DMS53 (cell line): ENCODE measurements around the gene DPY19L1.
"Not testable (repeated sequence)": the region's sequence is repeated elsewhere in the genome, so short reads cannot be mapped to it uniquely, and the experiment has no call there.

ENCODE experiments used
- DNase-seq: peaks from one replicate; lab custom pipeline; 2025; lab: John Stamatoyannopoulos, UW

The DPY19L1 gene

DNA sequence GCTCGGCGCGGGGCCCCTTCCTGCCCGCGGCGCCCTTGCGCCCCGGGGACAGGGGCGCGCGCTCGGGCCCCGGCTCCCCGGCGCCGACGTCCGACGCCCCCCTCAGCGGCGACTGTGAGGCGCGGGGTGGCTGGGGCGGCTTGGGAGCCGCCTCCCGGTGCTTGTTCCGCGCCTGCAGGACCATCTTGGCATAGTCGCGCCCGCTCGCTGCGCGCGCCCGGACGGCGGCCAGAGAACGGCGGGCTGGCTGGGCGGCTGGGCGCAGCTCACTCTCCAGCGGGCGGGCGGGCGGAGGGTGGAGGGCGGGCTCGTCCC, at the start of gene DPY19L1:
DPY19L1 (minus strand) TSS at position 275 of the 315 bp plus-strand sequence; CDS start at position 184, 91 bp downstream.
- DNase-seq, result no peak

GRCh38 chr7:35079517-35079916, 42.2 kb upstream of the DPY19L1 start:
- DNase-seq, result not testable (repeated sequence)

DNA sequence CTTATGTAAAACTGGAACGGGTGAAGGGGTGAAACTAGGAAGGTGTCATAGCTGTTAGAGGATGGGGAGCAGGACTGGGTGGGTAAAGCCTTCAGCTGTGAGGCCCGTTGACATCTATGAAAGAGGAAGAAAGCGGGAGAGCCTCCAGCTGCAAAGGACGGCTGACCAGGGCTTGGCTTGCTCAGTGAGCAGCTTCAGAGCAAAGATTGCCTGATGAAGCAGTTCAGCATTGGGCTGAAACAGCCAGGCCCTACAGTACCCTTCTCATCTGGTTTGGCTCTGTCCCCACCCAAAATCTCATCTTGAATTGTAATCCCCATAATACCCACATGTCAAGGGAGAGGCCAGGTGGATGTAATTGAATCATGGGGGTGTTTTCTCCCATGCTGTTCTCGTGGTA, 36.7 kb upstream of the DPY19L1 start:
- not testable (repeated sequence) for DNase-seq

GRCh38 chr7:35072950-35073827, 35.9 kb upstream of the DPY19L1 start:
- peak; percentile 75 for DNase-seq

DNA sequence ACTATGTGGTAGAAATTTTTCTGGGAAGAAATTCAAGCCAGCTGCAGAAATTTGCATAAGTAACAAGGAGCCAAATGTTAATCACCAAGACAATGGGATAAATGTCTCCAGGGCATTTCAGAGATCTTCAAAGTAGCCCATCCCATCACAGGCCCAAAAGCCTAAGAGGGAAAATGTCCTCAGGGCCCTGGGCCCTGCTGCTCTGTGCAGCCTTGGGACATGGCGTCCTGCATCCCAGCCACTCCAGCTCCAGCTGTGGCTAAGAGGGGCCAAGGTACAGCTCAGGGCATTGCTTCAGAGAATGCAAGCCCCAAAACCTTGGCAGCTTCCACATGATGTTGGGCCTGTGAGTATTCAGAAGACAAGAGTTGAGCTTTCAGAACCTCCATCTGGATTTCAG, 31.8 kb upstream of the DPY19L1 start:
- not testable (repeated sequence) for DNase-seq

GRCh38 chr7:35065382-35065781, 28.1 kb upstream of the DPY19L1 start:
- not testable (repeated sequence) for DNase-seq

GRCh38 chr7:35058571-35058970, 21.3 kb upstream of the DPY19L1 start:
- not testable (repeated sequence) for DNase-seq

GRCh38 chr7:35057505-35058451, 20.5 kb upstream of the DPY19L1 start:
- DNase-seq, result not testable (repeated sequence)

GRCh38 chr7:35055733-35056132, 18.4 kb upstream of the DPY19L1 start:
- peak; percentile 51 for DNase-seq

DNA sequence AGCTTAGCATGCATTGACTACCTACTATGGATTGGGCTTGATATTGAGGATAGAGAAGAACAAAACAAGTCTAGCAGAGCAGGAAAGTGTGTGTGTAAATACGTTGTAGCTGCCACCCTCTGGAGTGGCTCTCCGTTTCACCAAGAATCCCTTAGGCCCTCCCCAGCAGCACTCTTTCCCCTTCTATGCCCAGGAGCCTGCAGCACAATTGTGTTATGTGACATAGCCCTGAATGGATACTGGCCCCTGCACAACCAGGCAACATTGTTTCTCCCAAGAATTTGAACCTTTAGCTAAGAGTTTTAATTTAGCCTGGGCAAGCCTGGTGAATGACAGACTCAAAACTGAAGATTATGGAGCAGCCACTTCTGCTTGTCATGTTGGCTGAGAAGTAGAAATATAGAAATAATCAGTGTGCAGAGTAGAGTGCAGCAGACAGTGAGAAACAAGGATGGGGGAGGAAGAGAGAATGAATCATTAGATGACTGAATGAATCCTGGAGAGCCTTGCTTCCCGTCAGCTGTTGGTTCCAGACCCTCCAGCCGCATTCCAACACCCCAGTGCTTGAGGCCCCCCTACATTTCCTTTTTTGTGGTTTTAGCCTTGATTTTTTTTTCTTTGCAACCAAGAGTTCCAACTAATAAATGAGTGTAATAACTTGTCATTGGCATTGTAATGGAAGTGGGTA, 16.3 kb upstream of the DPY19L1 start:
- DNase-seq, result not testable (repeated sequence)

GRCh38 chr7:35048390-35048789, 11.1 kb upstream of the DPY19L1 start:
- not testable (repeated sequence) for DNase-seq

- DNase-seq, result not testable (repeated sequence)
These were observed 10.6 kb upstream of the DPY19L1 start for GRCh38 chr7:35047912-35048305.

- DNase-seq, result not testable (repeated sequence)
These were observed 10.1 kb upstream of the DPY19L1 start for GRCh38 chr7:35047263-35047911.

DNA sequence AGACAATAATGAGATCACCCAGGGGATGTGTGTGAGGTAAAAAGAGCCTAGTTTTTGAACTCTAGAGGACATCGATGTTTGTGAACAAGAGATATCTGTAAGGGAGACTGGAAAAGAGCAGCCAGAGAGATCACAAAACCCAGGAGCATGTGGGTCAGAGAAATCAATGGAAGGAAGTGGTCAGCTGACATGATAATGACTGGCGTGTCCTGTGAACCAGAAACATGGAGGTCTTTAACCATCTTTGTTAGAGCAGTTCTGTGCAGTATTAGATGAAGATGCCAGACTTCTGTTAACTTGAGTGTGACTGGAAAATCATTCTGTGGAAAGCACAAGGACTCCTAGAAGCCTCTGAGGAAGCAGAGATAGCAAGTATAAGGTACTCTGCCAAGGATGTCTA, 6.0 kb upstream of the DPY19L1 start:
- not testable (repeated sequence) for DNase-seq

- no peak for DNase-seq
These were observed 3.6 kb upstream of the DPY19L1 start for GRCh38 chr7:35040906-35041305.

DNA sequence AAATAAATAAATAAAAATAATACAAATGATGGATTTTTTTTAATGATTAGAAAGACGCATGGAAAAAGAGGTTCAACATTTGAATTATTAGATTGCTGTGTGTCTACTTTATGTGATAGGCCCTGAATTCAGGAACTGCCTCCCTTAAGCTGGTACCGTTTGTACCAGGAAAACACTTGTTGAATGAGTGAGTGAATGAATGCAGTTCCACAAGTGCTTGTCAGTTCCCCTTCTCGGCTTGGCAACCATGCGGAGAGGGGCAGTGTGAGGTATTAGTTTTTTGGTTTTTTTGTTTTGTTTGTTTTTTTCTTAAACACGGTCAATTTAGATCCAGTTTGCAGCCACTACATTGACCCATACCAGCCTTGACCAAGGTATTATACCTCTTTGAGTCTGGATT, 2.1 kb upstream of the DPY19L1 start:
- DNase-seq, result no peak

GRCh38 chr7:35038354-35038753, 1.1 kb upstream of the DPY19L1 start:
- DNase-seq, result no peak

- peak; percentile 99 for DNase-seq
These were observed 449 bp upstream of the DPY19L1 start for GRCh38 chr7:35037526-35038341.

GRCh38 chr7:35036361-35037171, 719 bp downstream of the DPY19L1 start:
- DNase-seq, result peak; percentile 91

DNA sequence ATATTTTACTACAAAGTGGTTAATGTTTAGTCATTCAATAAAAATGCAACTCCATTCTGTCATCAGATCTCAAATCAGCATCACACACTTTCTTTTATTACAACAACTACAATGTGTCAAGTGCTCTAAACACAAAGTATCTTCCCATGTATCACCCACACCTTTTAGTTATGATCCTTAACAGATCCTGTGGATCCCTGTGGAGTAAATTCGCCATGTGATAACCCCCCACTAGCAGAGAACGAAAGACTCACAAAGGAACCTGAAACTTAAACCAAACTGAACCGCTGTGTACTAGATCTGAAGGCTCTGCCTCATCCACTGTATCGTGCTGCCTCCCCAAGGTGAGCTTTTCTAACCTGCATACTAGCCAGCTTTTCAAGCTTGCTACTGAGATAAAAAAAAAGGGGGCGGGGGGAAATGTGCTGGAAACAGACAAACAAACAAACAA, 1.7 kb downstream of the DPY19L1 start:
- peak; percentile 80 for DNase-seq
